ENCODE data around the gene DOK5. TPM values are rescaled to one million over a fixed set of nuclear protein-coding genes. Genes with fewer than 3 reads are reported as not detected.

Gene DOK5
- total RNA-seq, 2 experiments from 2014 or later: 4.7 to 5.5 TPM

GRCh38 chr20:54510541-54511129 is 35.2 kb downstream of the DOK5 start:
- ChIA-PET CTCF (no interaction called here), POLR2A (no interaction called here)

- CTCF ChIA-PET: no interaction called here
- POLR2A ChIA-PET: no interaction called here
These were observed 37.3 kb downstream of the DOK5 start for GRCh38 chr20:54512694-54513093.

- ChIA-PET CTCF (no interaction called here), POLR2A (no interaction called here)
These were observed 38.7 kb downstream of the DOK5 start for GRCh38 chr20:54514028-54514607.

- ChIA-PET POLR2A (no interaction called here), CTCF (no interaction called here)
These were observed 40.6 kb downstream of the DOK5 start for GRCh38 chr20:54515793-54516628.

GRCh38 chr20:54517241-54517975 is 42.0 kb downstream of the DOK5 start:
- ChIA-PET CTCF (no interaction called here), POLR2A (no interaction called here)

GRCh38 chr20:54524849-54525248 is 49.5 kb downstream of the DOK5 start:
- ChIA-PET POLR2A (no interaction called here), CTCF (no interaction called here)

- POLR2A ChIA-PET: no interaction called here
- CTCF ChIA-PET: interaction anchor here (0.7 kb wide), 1 partner anchor 379 kb away, joined by 3 read pairs; no protein-coding TSS in a partner anchor
These were observed 50.7 kb downstream of the DOK5 start for GRCh38 chr20:54525916-54526590.

- CTCF ChIA-PET: no interaction called here
- POLR2A ChIA-PET: no interaction called here
These were observed 51.4 kb downstream of the DOK5 start for GRCh38 chr20:54526801-54527200.

- ChIA-PET CTCF (no interaction called here), POLR2A (no interaction called here)
These were observed 57.2 kb downstream of the DOK5 start for GRCh38 chr20:54532573-54532972.

GRCh38 chr20:54534101-54534500 is 58.7 kb downstream of the DOK5 start:
- CTCF ChIA-PET: no interaction called here
- POLR2A ChIA-PET: no interaction called here

GRCh38 chr20:54535033-54535432 is 59.6 kb downstream of the DOK5 start:
- POLR2A ChIA-PET: no interaction called here
- CTCF ChIA-PET: no interaction called here

GRCh38 chr20:54535746-54536145 is 60.4 kb downstream of the DOK5 start:
- ChIA-PET POLR2A (no interaction called here), CTCF (no interaction called here)

- CTCF ChIA-PET: no interaction called here
- POLR2A ChIA-PET: no interaction called here
These were observed 64.2 kb downstream of the DOK5 start for GRCh38 chr20:54539521-54540046.

- ChIA-PET CTCF (no interaction called here), POLR2A (no interaction called here)
These were observed 68.0 kb downstream of the DOK5 start for GRCh38 chr20:54543369-54543768.

- ChIA-PET CTCF (no interaction called here), POLR2A (no interaction called here)
These were observed 70.4 kb downstream of the DOK5 start for GRCh38 chr20:54545676-54546358.

- CTCF ChIA-PET: no interaction called here
- POLR2A ChIA-PET: no interaction called here
These were observed 73.5 kb downstream of the DOK5 start for GRCh38 chr20:54548849-54549248.

GRCh38 chr20:54549658-54550326 is 74.4 kb downstream of the DOK5 start:
- ChIA-PET CTCF (no interaction called here), POLR2A (no interaction called here)

- POLR2A ChIA-PET: no interaction called here
- CTCF ChIA-PET: no interaction called here
These were observed 75.5 kb downstream of the DOK5 start for GRCh38 chr20:54550776-54551396.

- ChIA-PET CTCF (no interaction called here), POLR2A (no interaction called here)
These were observed 78.6 kb downstream of the DOK5 start for GRCh38 chr20:54554006-54554405.
